Ecto neural progenitor cell (in vitro differentiated cells): ENCODE data around the gene RNF34.

ENCODE experiments used
- DNase-seq: peaks from one replicate; pipeline ENCODE4 v3.0.0-alpha.2; 2018; ENCODE audit warnings: low spot score

RNF34 gene

DNA sequence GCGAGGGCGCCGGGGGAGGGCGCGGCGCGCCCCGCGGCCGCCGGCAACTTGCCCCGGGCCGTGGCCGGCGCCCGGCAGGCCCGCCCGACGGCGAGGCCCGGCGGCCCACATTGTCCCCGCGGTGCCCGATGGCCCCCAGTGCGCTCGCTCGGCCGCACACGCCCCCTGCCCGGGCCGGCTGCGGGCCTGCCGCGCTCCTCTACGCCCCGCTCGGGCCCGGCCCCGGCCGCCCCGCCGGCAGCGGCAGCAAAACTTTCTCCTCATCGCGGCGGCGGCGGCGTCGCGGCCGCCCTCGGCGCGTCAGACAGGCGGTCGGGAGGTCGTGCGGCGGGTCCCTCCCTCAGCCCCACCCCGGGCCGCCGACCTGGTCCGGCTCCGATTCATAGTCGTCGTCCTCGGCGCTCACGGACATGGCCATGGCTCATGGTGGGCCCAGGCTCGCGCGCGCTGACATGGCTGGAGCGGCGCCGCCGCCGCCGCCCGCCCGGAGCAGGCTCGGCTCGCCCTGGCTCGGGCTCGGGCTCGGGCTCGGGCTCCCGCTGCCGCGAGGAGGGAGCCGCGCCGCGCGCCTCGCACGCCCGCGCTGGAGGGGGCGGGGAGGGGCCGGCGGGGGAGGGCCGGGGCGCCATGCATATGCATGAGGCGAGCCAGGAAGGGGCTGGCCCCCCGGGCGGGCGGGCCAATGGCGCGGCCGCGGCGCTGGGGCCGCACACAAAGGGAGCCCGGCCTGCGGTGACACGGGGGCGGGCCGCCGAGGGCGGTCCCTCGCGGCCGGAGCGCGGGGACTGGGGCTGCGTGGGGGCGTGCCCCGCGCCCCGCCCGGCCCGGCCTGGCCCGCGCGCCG, 67.1 kb downstream of the RNF34 start:
- DNase-seq, result peak; percentile 95

DNA sequence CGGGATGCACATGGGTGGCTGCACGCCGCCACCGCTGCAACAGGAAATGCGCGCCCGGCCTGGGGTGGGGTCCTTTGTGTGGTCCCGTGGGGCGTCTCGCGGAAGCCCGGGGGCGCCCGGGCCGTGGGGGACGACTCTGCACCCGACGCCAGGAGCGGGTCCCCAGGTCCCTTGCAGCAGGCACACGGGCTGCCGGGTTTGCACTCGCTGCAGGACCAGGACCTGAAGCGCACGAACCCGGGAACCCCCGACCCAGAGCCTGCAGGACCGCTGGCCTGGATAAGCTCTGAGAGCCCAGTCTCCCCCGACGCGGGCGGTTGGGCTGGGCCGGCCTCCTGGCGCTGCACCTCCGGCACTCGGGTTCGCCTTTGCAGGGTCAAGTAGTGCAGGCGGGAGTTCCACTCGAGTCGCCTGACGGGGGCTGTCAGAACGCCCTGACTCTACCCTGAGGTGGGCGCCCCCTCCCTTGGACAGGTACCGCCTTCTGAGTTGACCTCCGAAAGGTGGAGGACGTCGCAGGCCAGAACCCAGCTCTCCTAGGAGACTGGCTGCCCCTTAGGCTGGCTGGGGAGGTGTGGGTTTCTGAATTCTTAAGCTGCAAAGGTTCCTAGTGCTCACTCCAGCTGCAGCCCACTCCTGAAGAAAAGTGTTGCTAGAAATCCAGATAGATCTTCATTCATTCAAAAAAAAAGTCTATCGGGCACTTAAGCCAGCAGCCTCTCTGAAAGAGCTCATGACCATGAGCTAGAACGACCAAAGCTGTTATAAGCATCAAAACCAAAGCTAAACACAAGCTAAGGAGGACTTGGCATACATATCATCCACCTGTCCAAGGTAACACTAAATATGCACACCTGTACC, 68.0 kb downstream of the RNF34 start:
- DNase-seq, result peak; percentile 89

DNA sequence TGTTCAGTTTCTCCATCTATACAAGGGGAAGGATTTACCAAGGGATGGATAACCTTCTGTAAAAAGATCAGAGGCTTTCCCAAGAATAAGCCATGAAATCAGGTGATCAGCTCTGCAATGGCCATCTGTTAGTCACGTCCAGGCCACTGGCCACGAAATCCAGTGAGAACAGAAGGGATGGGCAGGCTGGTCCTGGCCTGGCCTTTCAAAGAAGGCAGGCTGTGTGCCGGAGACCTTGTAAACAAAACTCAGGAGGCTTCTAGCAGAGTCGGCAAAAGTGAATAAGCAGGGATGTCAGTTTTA, 68.5 kb downstream of the RNF34 start:
- DNase-seq, result no peak

DNA sequence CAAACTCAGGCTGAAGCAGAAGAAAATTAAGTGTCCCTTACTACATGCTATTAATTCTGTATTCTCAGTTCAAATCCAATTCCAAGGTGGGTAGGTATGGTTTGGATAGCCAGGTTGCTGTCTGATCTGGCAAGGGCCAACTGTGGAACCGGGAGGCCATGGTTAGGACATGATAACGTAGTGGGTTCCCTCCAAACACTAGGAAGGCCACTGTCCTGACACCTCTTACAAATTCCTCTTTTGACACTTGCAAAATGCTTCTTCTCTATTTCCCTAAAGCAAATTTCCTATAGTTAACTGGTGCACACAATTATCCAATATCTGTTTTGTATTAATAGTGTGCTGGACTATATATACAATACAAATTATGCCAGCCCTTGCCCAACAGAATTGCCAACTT, 70.8 kb downstream of the RNF34 start:
- DNase-seq, result no peak

DNA sequence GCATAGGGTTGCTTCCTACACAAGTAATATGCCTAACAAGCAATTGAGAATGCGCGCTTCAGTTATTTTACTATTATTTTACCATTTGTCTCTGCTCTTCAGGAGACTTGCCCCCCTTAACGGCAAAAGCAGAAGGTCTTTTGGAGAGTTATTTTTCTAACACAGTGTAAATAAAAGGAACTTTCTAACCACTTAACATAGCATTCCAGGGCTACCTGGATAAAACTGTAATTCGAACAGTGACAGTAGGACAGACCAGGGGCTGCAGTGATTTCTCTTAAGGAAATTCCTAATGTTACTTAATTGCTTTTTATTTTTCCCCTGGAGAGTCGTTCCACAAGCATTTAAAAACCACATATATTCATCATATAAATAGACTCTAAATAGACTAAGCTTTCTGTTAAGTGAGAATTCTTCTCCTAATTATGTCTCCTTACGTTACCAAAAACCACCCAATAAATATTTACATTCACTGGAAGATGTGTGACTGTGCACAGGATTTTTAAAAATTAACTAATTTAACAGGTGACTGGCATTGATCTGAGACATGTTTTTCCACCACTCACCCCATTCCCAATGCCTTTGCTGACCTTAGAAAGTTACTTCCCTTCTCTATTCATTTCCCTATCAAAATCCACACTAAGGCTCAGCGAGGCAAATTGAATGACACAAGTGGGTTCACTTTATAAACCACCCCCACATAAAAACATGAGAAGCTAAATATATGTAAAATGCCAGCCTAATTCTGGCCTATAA, 72.4 kb downstream of the RNF34 start:
- no peak for DNase-seq
